AML-193 (cell line): ENCODE data around the gene GYS2.
A peak's percentile ranks its signal among the peaks of the same experiment; 100 is the strongest.
"Not testable (repeated sequence)": the region's sequence is repeated elsewhere in the genome, so short reads cannot be mapped to it uniquely, and the experiment has no call there.

Experiments used
- DNase-seq, 2 experiments: peaks; one replicate each; lab custom pipeline; 2025; lab: John Stamatoyannopoulos, UW

The GYS2 gene

GRCh38 chr12:21604245-21605101, at the start of gene GYS2:
TSS of gene GYS2 (minus strand) at chr12:21604847. CDS start at chr12:21604592, 255 bp downstream.
- no peak for DNase-seq

- no peak for DNase-seq
These were observed 47.2 kb upstream of the GYS2 start for GRCh38 chr12:21651821-21652220.

DNA sequence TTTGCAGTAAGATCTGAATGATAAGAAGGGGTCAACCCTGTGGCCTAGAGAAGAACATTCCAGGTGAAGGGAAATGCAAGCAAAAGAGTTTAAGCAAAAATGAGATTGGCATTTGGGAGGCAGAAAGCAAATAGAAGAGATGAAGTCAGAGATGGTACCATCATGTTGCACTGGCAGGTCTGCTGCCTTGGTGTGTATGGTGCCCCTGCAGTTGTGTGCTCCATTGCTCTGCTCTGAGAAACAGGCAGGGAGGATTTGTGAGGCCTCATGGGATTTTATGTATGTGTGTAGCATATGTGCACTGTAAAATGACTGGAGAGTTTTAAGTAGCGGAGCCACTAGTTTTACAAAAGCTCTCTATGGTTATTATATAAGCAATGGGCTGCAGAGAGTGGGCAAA, 46.4 kb upstream of the GYS2 start:
- DNase-seq = no peak

GRCh38 chr12:21649034-21649433, 44.4 kb upstream of the GYS2 start:
- no peak for DNase-seq

GRCh38 chr12:21648378-21648777, 43.7 kb upstream of the GYS2 start:
- DNase-seq = no peak

DNA sequence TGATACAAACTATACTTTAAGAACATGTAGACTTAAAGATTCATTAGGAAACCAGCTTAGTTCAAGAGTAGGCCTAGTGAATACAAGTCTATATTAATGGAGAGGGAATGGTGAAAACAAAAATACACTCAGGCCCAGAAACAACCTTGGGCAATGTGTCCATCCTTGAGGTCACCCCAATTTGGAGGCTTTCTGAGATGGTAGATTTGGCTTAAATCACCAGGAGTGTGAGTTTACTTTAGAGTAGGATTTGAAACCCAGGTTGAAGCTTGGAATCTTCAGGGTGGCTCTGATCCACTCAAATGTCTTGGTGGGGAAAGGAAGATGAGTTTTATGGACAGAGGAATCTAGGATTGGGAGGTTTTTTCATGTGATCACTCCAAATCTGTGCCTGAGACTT, 42.5 kb upstream of the GYS2 start:
- no peak for DNase-seq

DNA sequence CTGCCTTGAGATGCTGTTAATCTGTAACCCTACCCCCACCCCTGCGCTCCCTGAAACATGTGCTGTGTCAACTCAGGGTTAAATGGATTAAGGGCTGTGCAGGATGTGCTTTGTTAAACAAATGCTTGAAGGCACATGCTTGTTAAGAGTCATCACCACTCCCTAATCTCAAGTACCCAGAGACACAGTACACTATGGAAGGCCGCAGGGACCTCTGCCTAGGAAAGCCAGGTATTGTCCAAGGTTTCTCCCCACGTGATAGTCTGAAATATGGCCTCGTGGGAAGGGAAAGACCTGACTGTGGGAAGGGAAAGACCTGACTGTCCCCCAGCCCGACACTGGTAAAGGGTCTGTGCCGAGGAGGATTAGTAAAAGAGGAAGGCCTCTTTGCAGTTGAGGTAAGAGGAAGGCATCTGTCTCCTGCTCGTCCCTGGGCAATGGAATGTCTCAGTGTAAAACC, 40.4 kb upstream of the GYS2 start:
- not testable (repeated sequence) for DNase-seq

- no peak for DNase-seq
These were observed 39.9 kb upstream of the GYS2 start for GRCh38 chr12:21644516-21644915.

DNA sequence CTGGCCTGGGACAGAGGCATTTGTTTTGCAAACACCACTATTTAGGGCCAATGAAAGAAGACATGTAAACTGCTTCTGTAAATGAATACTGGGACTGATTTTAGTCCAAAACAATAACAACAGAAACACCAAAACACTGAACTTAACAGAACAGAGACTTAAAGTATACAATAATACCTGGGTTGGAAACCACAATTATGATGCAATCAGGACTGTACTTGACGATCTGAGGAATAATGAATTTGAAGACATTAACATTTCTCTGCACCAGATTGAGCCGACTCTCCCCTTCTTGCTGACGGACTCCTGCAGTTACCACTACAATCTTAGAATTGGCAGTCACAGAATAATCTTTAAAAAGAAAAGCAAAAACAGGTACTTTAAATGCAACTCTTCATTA, 39.1 kb upstream of the GYS2 start:
- DNase-seq = no peak

GRCh38 chr12:21642707-21643389, 38.2 kb upstream of the GYS2 start:
- no peak for DNase-seq

GRCh38 chr12:21638054-21638891, 33.6 kb upstream of the GYS2 start:
- no peak for DNase-seq

DNA sequence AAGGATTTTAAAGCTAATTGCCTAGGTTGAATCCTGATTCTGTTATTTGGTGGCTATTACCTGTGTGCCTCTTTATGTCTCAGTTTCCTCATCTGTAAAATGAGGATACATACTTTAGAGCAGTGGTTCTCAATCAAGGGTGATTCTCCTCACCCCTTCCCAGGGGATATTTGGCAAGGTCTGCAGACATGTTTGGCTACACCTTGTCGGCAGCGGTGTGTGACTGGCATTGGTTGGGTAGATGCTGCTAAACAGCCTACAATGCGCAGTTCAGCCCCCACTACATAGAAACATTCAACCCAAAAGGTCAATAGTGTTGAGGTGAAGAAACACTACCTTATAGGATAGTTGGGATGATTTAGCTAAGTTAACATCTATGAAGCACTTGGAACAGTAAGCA, 29.6 kb upstream of the GYS2 start:
- DNase-seq = no peak

GRCh38 chr12:21631367-21631766, 26.7 kb upstream of the GYS2 start:
- no peak for DNase-seq

DNA sequence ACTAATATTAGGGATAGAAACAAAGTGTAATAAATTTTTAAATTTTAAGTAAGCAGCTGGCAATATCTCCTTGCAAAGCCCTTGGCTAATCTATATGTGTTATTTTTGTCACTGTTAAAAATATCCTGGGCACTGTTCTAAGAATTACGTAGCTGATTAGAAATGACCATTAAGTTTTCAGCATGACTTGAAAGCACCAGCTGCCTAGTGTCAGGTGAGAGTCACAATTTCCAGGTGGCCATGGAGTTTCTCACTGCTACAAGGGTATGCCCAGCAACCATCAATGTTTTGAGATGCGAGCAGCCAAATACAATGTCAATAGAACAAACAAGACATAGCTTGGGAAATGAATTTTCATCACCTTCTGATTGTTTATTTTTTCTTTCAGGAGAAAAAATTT, 23.3 kb upstream of the GYS2 start:
- DNase-seq = no peak

- DNase-seq = no peak
These were observed 13.9 kb upstream of the GYS2 start for GRCh38 chr12:21618566-21618965.

DNA sequence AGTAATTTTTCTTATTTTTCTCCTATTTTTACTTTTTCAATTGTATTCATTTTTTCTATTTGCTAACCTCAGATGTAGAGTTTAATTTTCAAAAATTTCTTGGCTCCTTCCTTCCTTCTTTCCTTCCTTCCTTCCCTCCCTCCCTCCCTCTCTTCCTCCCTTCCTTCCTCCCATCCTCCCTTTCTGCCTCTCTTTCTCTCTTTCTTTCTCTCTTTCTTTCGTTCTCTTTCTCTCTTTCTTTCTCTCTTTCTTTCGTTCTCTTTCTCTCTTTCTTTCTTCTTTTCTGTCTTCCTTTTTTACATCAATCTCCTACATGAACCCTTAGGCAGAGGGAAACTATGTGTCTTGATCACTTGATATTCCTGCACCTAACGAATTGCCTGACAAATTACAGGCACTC, 12.4 kb upstream of the GYS2 start:
- DNase-seq = no peak

- peak; percentile 81 to 92 for DNase-seq
These were observed 10.8 kb upstream of the GYS2 start for GRCh38 chr12:21615431-21615830.

- peak; percentile 27 to 34 for DNase-seq
These were observed 9.9 kb upstream of the GYS2 start for GRCh38 chr12:21614506-21614905.

DNA sequence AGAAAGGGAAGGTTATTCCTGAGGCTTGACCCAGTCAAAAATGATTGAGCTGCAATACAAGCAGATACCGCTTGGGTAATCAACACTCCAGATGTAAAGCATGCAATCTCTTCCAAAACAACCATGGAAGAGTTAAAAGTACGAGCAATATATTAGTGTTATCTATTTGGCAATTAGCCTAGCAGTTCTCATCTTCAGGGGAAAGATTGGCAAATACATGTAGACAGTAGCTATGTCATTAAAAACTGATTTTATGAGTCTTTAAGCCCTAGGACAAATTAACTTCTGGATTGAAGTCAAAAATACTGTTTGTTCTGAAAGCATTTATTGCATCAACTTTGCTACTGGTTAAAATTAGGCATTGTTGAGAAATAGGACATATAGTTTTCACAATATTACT, 9.3 kb upstream of the GYS2 start:
- peak; percentile 28 to 44 for DNase-seq

DNA sequence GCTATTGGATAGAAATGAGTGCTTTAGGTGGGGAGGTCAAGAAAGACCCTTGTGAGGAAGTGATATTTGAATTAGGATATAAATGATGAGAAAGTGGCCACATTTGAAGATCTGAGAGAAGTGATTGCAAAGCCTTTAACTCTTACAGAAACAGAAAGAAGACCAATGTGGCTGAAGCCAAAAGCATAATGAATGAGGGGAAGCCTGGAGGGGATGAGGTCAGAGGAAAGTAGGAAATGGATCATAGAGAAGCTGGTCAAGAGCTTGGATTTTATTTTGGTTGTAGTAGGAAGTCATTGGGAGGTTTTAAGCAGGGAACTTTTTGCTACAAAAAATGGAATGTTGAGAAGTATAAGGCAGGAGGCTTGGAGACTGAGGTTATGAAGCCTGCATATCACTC, 3.5 kb upstream of the GYS2 start:
- no peak for DNase-seq

DNA sequence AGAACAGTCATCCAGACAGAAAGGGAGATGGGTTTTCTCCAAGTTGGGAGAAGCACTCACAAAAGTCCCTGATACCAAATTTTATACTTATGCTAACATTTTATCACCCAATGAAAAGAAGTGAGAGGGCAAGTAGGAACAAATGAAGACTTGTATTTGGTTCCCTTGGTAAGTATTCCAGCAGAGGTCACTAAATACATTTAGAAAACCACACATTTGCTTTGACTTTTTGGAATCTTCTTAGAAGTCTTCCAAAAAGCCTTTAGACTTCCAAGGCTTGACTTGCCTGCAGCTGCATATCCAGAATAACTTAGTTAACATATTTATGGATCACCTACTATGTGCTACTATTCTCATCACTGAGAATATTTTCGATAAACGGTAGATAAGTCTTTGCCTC, 3.1 kb upstream of the GYS2 start:
- peak; percentile 12 to 32 for DNase-seq

GRCh38 chr12:21606175-21606574, 1.5 kb upstream of the GYS2 start:
- no peak for DNase-seq
